Pancreas (tissue), 10 donors: Measurements from ENCODE around the gene CNPY4. TPM values are rescaled to one million over a fixed set of nuclear protein-coding genes. Genes with fewer than 3 reads are reported as not detected.

Experiments used
- ATAC-seq, 4 donors: fragments of 200-7000 bp; cut with Tn5 transposase; one replicate each; pipeline versions ENCODE4 v1.8.0 to v1.9.1; 2020; ENCODE audit warnings: mild to moderate bottlenecking in 4 of 4, moderate library complexity in 4 of 4
- DNase-seq, 6 donors: peaks; one replicate each; pipeline ENCODE4 v3.0.0-alpha.2; 2020
- FAIRE-seq: peaks from 2 replicates; lab custom pipeline; 2012; peaks lifted over from hg19 to GRCh38; lab: Jason Lieb, UNC
- H3K27ac ChIP-seq, 4 donors: fragments of 200-600 bp; sonication (generic); 1 replicate in 3 of 4; 2 replicates in 1 of 4; pipeline versions ENCODE4 v1.5.0 to v1.8.0; 2020
- H3K27me3 ChIP-seq, 4 donors: fragments of 200-600 bp; one replicate each; pipeline ENCODE4 v1.8.0; 2021
- H3K36me3 ChIP-seq, 3 donors: fragments of 200-600 bp; sonication (generic) in 1 of 3; one replicate each; pipeline versions ENCODE4 v1.5.0 to v1.8.0; 2020 to 2021
- H3K4me1 ChIP-seq, 3 donors: fragments of 200-600 bp; one replicate each; pipeline ENCODE4 v1.8.0; 2021
- H3K4me3 ChIP-seq, 4 donors: fragments of 200-600 bp; sonication (generic) in 2 of 4; one replicate each; pipeline versions ENCODE4 v1.5.0 to v1.8.0; 2020 to 2021
- H3K9me3 ChIP-seq, 4 donors: fragments of 200-600 bp; one replicate each; pipeline ENCODE4 v1.8.0; 2021
- WGBS, 2 donors: extraction: QIAGEN DNeasy Blood & Tissue Kit; methylation state at CpG; one replicate each; pipeline ENCODE4 v1.1.7; 2013; 5-methylcytosine and 5-hydroxymethylcytosine counted together
- intact Hi-C, 3 donors: fragments of 100-400 bp; cut with DNase I; formaldehyde crosslinking; loops; one replicate each; pipeline versions ENCODE4 v1.11.1 to v1.14.2; 2022
- polyA plus RNA-seq, 2 donors: library from polyadenylated mRNA; stranded (reverse); fragments of 200-250 nt; gene quantifications; one replicate each; pipeline ENCODE4 v1.2.3, GENCODE V29; 2013
- total RNA-seq, 6 donors: library from RNA; stranded (reverse); fragmentation: NEBNext Ultra II Directional in 4 of 6; extraction: Animal tissue kit (Norgen Biotek cat#: 25700) in 4 of 6; gene quantifications; one replicate each; pipeline versions ENCODE4 v1.2.1 to v1.2.4, GENCODE V29; 2021 to 2023
- TF ChIP-seq, protein P1 (sequence below), 4 donors: fragments of 200-600 bp; sonication (generic) in 3 of 4; IDR thresholded peaks; one replicate each; pipeline versions ENCODE4 v1.5.0 to v1.8.0; 2021; ENCODE audit warnings: antibody characterized with exemption in 4 of 4
- donor health status: healthy with polysubstance abuse.
- donor health status: DM: no; HTN: no; CAD: no; lungs with moderate emphysema.
- donor health status: DM: no; HTN: no; CAD: no.
- donor health status: control.
- donor health status: control.
- donor health status: Bipolar disorder and iron deficiency.
- donor health status: DM: yes; HTN: yes; CAD: no.
- donor health status: DM: no; HTN: no; CAD: no.
- donor health status: DM: no; HTN: no; CAD: no.
- donor health status: DM: yes; HTN: yes; CAD: no.

The CNPY4 gene
- total and polyA plus RNA-seq, 8 donors = 1.8 to 10.8 (median 3.8) TPM

DNA sequence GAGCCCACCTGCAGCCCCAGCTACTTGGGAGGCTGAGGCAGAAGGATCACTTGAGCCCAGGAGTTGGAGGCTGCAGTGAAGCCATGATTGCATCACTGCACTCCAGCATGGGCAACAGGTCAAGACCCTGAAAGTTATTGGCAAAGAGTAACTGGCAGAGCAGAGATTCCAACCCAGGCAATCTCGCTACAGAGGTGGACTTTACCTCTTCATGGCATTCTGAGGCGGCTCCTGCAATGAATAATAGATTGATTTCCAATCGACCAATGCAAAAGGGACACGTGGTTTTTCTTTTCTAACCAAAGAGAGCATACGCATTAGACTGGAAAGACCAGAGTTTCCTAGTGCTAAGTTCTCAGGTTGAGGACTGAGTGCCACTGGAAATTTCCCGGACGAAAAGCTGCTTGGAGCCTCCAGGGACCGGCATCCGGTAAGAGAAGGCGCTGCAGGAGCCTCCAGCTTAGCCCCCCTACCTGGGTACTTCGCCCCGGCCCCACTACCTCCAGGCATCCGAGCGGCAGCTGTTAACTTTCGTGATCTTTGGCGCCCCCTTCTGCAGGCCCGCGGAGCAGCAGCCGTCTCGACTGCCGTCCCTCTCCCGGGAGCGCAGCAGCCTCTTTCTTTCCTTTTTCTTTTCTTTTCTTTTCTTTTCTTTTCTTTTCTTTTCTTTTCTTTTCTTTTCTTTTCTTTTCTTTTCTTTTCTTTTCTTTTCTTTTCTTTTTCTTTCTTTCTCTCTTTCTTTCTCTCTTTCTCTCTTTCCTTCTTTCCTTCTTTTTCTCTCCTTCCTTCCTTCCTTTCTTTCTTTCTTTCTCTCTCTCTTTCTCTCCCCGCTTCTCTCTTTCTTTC lies 11.4 kb downstream of the CNPY4 start:
- peak overlapping the region in 2 of 4 donors; percentile 17 to 36 for H3K4me3 ChIP-seq
- WGBS, 2 donors = 3 to 5% methylated on average over 24 of the region's 24 CpGs
- DNase-seq (peak; percentile 77 to 94 (median 88)), FAIRE-seq (no peak), ATAC-seq (peak; percentile 39 to 55 (median 53))
- peaks cover 0 to 10% (median 4%) of the 10 kb centered on the region in 3 donors for H3K4me1 ChIP-seq
- intact Hi-C loops = loop anchor here in 1 of 3 donors (10.0 kb wide), 1 partner anchor 84 kb away; the partner anchor contains the start of gene PVRIG
- peak overlapping the region; percentile 41 to 78 (median 60) for H3K27ac ChIP-seq
- no peaks in the 10 kb centered on the region for H3K9me3 ChIP-seq
- H3K36me3 ChIP-seq = no peaks in the 10 kb centered on the region
- TF ChIP-seq, protein P1, sequence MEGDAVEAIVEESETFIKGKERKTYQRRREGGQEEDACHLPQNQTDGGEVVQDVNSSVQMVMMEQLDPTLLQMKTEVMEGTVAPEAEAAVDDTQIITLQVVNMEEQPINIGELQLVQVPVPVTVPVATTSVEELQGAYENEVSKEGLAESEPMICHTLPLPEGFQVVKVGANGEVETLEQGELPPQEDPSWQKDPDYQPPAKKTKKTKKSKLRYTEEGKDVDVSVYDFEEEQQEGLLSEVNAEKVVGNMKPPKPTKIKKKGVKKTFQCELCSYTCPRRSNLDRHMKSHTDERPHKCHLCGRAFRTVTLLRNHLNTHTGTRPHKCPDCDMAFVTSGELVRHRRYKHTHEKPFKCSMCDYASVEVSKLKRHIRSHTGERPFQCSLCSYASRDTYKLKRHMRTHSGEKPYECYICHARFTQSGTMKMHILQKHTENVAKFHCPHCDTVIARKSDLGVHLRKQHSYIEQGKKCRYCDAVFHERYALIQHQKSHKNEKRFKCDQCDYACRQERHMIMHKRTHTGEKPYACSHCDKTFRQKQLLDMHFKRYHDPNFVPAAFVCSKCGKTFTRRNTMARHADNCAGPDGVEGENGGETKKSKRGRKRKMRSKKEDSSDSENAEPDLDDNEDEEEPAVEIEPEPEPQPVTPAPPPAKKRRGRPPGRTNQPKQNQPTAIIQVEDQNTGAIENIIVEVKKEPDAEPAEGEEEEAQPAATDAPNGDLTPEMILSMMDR (IDR thresholded peaks at IDR 0.05) = peak; percentile 64 to 81 (median 69)
- no peaks in the 10 kb centered on the region for H3K27me3 ChIP-seq

DNA sequence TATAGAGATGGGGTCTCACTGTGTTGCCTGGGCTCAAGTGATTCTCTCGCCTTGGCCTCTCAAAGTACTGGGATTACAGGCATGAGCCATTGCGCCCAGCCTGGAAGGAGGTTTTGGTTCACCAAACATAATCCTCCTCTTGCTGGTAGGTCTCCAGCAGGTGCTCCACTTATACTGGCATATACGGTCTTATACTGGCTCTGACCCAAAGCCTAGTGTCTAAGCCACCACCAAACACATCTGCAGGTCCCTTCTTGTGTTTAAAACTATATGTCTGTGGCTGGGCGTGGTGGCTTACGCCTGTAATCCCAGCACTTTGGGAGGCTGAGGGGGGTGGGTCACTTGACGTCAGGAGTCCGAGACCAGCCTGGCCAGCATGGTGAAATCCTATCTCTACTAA lies 12.7 kb downstream of the CNPY4 start:
- intact Hi-C loops = loop anchor here in 1 of 3 donors (10.0 kb wide), 1 partner anchor 83 kb away; the partner anchor contains the start of gene PVRIG
- TF ChIP-seq, protein P1 (IDR thresholded peaks at IDR 0.05) = no peak
- WGBS, 2 donors = 58 to 59% methylated on average over 7 of the region's 7 CpGs
- H3K27me3 ChIP-seq = no peaks in the 10 kb centered on the region
- H3K36me3 ChIP-seq = no peaks in the 10 kb centered on the region
- no peaks in the 10 kb centered on the region for H3K9me3 ChIP-seq
- H3K27ac ChIP-seq = no peak overlapping the region
- ATAC-seq = no peak
- FAIRE-seq = no peak
- no peak for DNase-seq
- peak overlapping the region in 1 of 4 donors; percentile 2 for H3K4me3 ChIP-seq
- peaks cover 0 to 9% (median 0%) of the 10 kb centered on the region in 3 donors for H3K4me1 ChIP-seq

GRCh38 chr7:100132697-100133151 lies 13.3 kb downstream of the CNPY4 start:
- ATAC-seq (peak; percentile 69 to 84 (median 81)), FAIRE-seq (no peak)
- H3K27me3 ChIP-seq = no peaks in the 10 kb centered on the region

GRCh38 chr7:100137851-100138760 lies 18.7 kb downstream of the CNPY4 start:
- ATAC-seq = peak in 1 of 4 donors; percentile 17
- FAIRE-seq = no peak
- TF ChIP-seq, protein P1 (IDR thresholded peaks at IDR 0.05) = no peak
- WGBS, 2 donors = 82 to 85% methylated on average over 13 of the region's 13 CpGs
- no peaks in the 10 kb centered on the region for H3K9me3 ChIP-seq
- no peaks in the 10 kb centered on the region for H3K36me3 ChIP-seq
- intact Hi-C loops = loop anchor here in 1 of 3 donors (10.0 kb wide), 1 partner anchor 77 kb away; the partner anchor contains the start of gene PVRIG
- no peaks in the 10 kb centered on the region for H3K27me3 ChIP-seq
- no peaks in the 10 kb centered on the region for H3K4me1 ChIP-seq
- H3K4me3 ChIP-seq = no peak overlapping the region
- H3K27ac ChIP-seq = no peak overlapping the region
- DNase-seq = no peak

More at GRCh38 chr7:100132697-100133151, 13.3 kb downstream of the CNPY4 start:
- H3K9me3 ChIP-seq = no peaks in the 10 kb centered on the region
- H3K27ac ChIP-seq = no peak overlapping the region
- no peaks in the 10 kb centered on the region for H3K36me3 ChIP-seq
- H3K4me1 ChIP-seq = peaks cover 0 to 9% (median 0%) of the 10 kb centered on the region in 3 donors
- H3K4me3 ChIP-seq = peak overlapping the region in 1 of 4 donors; percentile 1
- intact Hi-C loops = loop anchor here in 1 of 3 donors (10.0 kb wide), 1 partner anchor 82 kb away; the partner anchor contains the start of gene PVRIG
- TF ChIP-seq, protein P1 (IDR thresholded peaks at IDR 0.05) = peak; percentile 42 to 83 (median 74)
- DNase-seq = peak in 5 of 6 donors; percentile 50 to 70 (median 64)
- 14 to 19% methylated on average over 3 of the region's 3 CpGs for WGBS, 2 donors
